ENCODE results near the gene NECAB2.

NECAB2 gene

GRCh38 chr16:83994703-83995102, 26.7 kb downstream of the NECAB2 start:
- DNase-seq: no peak

GRCh38 chr16:83995754-83996153, 27.7 kb downstream of the NECAB2 start:
- DNase-seq: no peak

- DNase-seq: no peak
These were observed 28.6 kb downstream of the NECAB2 start for GRCh38 chr16:83996481-83997252.

GRCh38 chr16:83998091-83998490, 30.0 kb downstream of the NECAB2 start:
- no peak for DNase-seq

- no peak for DNase-seq
These were observed 33.1 kb downstream of the NECAB2 start for GRCh38 chr16:84000989-84001642.

- DNase-seq: no peak
These were observed 33.7 kb downstream of the NECAB2 start for GRCh38 chr16:84001726-84002125.

GRCh38 chr16:84003038-84003437, 35.0 kb downstream of the NECAB2 start:
- no peak for DNase-seq

GRCh38 chr16:84004442-84004841, 36.4 kb downstream of the NECAB2 start:
- DNase-seq: no peak

- no peak for DNase-seq
These were observed 37.3 kb downstream of the NECAB2 start for GRCh38 chr16:84005391-84005790.

- DNase-seq: no peak
These were observed 39.5 kb downstream of the NECAB2 start for GRCh38 chr16:84007520-84007919.

- DNase-seq: no peak
These were observed 39.9 kb downstream of the NECAB2 start for GRCh38 chr16:84007965-84008364.

GRCh38 chr16:84009282-84009681, 41.2 kb downstream of the NECAB2 start:
- DNase-seq: no peak

GRCh38 chr16:84013787-84014569, 45.9 kb downstream of the NECAB2 start:
- peak; percentile 25 for DNase-seq

- DNase-seq: no peak
These were observed 46.7 kb downstream of the NECAB2 start for GRCh38 chr16:84014570-84015327.

GRCh38 chr16:84015399-84015798, 47.4 kb downstream of the NECAB2 start:
- no peak for DNase-seq

GRCh38 chr16:84016477-84016876, 48.4 kb downstream of the NECAB2 start:
- DNase-seq: no peak

- DNase-seq: no peak
These were observed 50.7 kb downstream of the NECAB2 start for GRCh38 chr16:84018710-84019109.

GRCh38 chr16:84020353-84020752, 52.3 kb downstream of the NECAB2 start:
- no peak for DNase-seq

GRCh38 chr16:84021488-84021887, 53.4 kb downstream of the NECAB2 start:
- no peak for DNase-seq

GRCh38 chr16:84022644-84023043, 54.6 kb downstream of the NECAB2 start:
- no peak for DNase-seq

- no peak for DNase-seq
These were observed 56.8 kb downstream of the NECAB2 start for GRCh38 chr16:84024854-84025253.

GRCh38 chr16:84026606-84027005, 58.6 kb downstream of the NECAB2 start:
- no peak for DNase-seq

GRCh38 chr16:84027625-84028024, 59.6 kb downstream of the NECAB2 start:
- no peak for DNase-seq
